GM12891 (cell line): ENCODE results near the gene SEPTIN5.

Experiments used
- DNase-seq: peaks from one replicate; pipeline ENCODE4 v3.0.0; 2011; ENCODE audit warnings: low spot score; ENCODE audit not compliant: insufficient read length
- FAIRE-seq: peaks from 2 replicates; lab custom pipeline; 2011; peaks lifted over from hg19 to GRCh38; lab: Jason Lieb, UNC
- PAX5 ChIP-seq: IDR thresholded peaks from 2 replicates; pipeline ENCODE4 v1.6.1; 2011; ENCODE audit warnings: low read length, moderate library complexity, mild to moderate bottlenecking; ENCODE audit not compliant: insufficient read depth, severe bottlenecking
- POLR2A ChIP-seq: IDR thresholded peaks from 2 replicates; pipeline ENCODE4 v1.6.1; 2011; ENCODE audit warnings: low read depth, low read length, control low read depth
- POLR2AphosphoS5 ChIP-seq: IDR thresholded peaks from 2 replicates; pipeline ENCODE4 v1.6.1; 2011; ENCODE audit warnings: low read depth, low read length, control low read depth
- POU2F2 ChIP-seq: IDR thresholded peaks from 2 replicates; pipeline ENCODE4 v1.6.1; 2011; ENCODE audit warnings: low read depth, mild to moderate bottlenecking, control low read depth, low read length, moderate library complexity
- SPI1 ChIP-seq: IDR thresholded peaks from 2 replicates; pipeline ENCODE4 v1.6.1; 2011; ENCODE audit warnings: low read depth, low read length, control low read depth
- TAF1 ChIP-seq: IDR thresholded peaks from 2 replicates; pipeline ENCODE4 v1.6.1; 2011; ENCODE audit warnings: low read depth, low read length, control low read depth

SEPTIN5 gene

DNA sequence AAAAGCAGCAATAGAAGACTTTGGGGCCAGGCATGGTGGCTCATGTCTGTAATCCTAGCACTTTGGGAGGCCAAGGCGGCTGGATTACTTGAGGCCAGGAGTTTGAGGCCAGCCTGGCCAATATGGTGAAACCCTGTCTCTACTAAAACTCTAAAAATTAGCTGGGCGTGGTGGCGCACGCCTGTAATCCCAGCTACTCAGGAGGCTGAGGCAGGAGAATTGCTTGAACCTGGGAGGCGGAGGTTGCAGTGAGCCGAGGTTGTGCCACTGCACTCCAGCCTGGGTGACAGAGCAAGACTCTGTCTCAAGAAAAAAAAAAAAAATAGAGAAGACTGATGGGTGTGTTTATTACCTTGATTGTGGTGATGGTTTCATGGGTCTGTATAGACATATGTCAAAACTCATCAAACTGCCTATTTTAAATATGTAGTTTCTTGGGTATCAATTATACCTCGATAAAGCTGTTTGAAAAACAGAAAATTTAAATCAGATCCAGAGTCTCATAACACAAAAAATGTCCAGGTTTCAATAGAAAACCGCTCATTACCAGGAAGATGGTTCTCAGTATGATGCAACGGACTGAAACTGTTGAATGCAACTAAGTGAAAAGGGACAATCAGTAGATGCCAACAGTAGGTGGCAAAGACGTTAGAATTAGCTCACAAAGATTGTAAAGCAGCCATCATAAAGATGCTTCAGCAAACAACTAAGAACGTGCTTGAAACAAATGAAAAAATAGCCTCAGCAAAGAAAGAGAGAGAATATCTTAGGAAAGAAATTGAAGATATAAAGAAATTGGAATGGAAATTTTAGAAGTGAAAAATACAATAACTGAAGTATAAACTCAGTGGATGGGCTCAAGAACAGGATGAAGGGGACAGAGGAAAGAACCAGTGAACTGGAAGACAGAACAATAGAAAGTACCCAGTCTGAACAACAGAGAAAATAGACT lies 33.1 kb upstream of the SEPTIN5 start:
- DNase-seq (no peak), FAIRE-seq (no peak)
- TF ChIP-seq PAX5 (no peak), SPI1 (no peak), POLR2A (no peak), POLR2AphosphoS5 (no peak), TAF1 (no peak), POU2F2 (no peak)

DNA sequence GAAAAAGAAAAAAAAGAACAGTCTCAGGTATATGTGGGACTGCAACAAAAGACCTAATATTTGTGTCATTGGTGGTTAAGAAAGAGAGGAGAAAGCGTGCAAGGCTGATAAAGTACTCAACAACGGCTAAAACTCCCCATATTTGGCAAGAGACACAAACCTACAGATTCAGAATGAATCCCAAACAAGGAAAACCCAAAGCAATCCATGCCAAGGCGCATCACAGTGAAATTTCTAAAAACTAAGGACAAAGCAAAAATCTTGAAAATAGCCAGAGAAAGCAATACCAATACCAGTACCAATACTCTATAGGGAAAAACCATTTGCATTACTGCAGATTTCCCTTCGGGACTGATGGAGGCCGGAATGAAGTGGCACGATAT lies 32.4 kb upstream of the SEPTIN5 start:
- TF ChIP-seq TAF1 (no peak), PAX5 (no peak), POU2F2 (no peak), SPI1 (no peak), POLR2AphosphoS5 (no peak), POLR2A (no peak)
- DNase-seq (no peak), FAIRE-seq (no peak)

DNA sequence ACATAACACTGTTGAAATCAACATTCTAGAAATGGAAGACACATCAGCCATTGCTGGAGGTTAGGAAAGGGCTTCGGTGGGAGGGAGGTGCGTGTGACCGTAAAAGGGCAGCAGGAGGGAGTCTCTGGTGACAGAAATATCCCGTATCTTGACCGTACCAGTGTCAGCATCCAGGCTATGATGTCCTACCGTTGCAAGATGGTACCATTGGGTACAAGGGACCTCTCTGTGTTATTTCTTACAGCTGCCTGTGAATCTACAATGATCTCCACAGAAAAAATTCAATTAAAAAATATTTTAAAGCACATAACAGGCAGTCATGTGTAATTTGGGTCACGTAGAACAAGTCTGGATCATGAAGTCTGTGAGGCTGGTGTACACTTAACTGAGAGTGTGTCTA lies 27.4 kb upstream of the SEPTIN5 start:
- TF ChIP-seq POU2F2 = no peak
- no peak for TF ChIP-seq TAF1
- no peak for TF ChIP-seq PAX5
- TF ChIP-seq POLR2A = no peak
- TF ChIP-seq SPI1 = no peak
- no peak for TF ChIP-seq POLR2AphosphoS5
- DNase-seq (no peak), FAIRE-seq (no peak)

DNA sequence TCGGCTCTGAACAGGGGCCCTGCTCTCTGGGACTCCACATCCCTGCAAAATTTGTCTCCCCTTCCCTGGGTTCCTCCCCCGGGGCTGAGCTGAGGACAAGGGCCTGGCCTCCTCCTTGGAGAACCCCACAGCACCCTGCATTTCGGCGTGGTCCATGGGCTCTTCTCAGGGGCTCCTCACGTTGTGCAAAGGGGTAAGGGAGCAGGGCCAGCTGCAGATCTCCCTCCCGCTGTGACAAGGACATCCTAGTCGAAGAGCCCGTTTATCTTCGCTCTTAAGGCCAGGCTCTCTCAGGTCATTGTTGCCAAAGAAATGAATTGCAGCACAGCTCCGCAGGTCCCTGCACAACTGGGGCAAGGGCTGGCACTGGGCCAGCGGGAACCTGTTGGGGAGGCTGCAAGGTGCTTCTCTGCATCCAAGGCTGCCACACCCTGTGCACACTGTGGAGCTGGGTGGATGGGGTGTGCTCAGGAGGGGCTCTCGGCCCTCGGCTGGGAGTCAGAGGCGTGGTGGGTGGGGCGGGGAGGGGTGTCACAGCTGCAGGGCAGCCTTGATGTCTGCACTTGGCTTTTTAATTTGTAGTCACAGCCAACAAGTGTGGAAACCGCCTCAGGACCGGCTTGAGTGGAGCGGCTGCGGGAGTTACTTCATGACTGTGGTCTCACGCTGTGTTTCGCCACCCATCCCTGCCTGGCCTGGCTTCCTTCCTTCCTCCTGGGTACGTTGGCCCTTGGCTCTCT lies 26.6 kb upstream of the SEPTIN5 start:
- no peak for DNase-seq
- FAIRE-seq = no peak
- no peak for TF ChIP-seq POU2F2
- no peak for TF ChIP-seq TAF1
- TF ChIP-seq PAX5 = no peak
- no peak for TF ChIP-seq SPI1
- TF ChIP-seq POLR2A = no peak
- TF ChIP-seq POLR2AphosphoS5 = no peak

DNA sequence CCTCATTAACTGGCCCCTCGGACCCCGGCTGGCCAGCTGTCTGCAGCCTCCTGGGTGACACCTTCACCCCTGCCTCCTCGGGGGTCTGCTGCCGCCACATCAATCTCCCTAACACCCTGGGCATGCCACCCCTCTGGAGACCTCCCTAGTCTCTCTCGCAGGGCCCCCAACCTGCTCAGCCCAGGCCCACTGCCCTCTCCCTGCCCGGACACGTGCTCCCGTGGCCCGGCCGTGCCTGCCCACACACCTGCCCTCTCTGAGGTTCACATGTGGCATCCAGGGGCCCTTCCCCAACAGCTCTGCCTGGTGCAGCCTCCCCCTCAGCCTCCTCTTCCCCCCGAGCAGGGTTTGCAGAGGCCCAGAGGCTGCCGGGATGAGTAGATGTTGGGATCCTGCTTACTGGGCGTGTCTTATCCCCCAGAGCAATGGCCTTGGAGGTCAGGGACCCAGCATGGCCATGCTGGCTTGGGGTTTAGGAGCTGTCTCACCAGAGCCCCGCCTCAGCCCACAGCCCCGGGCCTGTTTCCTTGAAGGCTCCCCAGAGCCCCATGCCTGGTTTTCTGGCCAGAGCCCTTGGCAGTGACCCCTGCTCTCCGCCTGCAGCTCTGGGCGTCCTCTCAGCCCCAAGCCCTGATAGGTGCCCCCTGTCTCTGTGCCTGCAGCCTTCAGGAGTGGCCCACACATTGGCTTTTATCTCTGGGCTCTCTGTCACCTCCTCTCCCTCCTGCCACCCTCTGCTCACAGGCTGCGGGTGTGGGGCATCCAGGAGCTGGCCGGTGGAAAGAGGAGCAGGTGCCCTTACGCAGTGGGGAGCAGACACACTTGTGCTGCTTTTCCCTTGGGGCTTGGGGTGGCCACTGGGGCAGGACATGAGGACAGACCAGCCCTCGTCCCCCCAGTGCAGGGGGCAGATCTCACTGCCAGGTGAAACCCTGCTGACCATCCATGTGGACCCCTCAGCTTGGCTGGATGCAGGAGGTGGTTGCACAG lies 25.7 kb upstream of the SEPTIN5 start:
- DNase-seq (no peak), FAIRE-seq (no peak)
- TF ChIP-seq POLR2AphosphoS5 (no peak), POU2F2 (no peak), SPI1 (no peak), POLR2A (no peak), TAF1 (no peak), PAX5 (no peak)

DNA sequence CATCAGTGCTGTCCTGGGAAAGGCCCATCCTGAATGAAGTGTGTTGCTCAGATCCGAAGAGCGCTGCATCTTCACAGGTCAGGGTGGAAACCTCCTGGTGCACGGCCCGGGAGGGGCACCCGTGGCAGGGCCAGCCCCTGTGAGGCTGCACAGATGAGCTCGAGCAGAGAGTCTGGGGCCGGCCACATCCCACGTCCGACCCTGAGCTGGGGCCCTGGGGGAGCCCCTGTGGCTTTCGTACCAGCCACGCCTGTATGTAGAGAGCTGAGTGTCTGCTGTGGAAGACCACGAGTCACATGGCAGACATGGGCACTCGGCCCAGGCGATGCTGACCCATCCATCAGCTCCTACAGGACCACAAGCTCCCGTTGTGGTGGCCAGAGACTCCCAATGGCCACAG lies 24.9 kb upstream of the SEPTIN5 start:
- DNase-seq (no peak), FAIRE-seq (no peak)
- no peak for TF ChIP-seq SPI1
- no peak for TF ChIP-seq PAX5
- TF ChIP-seq TAF1 = no peak
- TF ChIP-seq POLR2AphosphoS5 = no peak
- no peak for TF ChIP-seq POLR2A
- no peak for TF ChIP-seq POU2F2

DNA sequence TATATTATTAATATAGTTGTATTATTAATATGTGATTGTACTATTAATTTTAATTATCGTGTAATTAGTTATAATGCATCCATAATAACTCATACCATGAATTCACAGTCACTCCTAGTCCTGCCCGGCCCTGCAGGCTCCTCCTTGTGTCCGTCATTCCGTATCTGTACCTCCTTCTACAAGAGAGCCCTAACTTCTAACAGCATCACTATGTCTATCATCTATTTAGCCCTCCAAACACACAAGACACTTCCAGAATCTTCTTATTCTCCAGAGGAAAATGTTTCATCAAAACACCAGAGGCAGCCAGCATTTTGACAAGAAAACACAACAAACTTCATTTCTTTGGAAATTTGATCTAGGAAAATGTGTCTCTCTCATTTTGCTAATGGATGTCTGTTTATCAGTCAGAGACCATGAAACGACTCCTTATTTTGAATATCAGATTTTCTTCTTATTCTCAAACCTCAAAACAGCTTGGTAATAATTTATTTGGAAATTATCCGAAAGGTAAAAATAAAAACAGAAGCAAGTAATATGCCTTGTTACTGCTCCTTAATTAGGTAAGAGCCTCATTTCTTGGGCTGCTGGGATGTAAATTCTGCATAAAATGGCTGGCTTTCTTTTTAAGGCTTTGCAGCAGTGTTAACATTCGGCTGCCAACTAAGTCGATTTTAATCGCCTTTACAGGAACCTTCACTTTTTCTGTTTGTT lies 23.1 kb upstream of the SEPTIN5 start:
- TF ChIP-seq POLR2AphosphoS5 (no peak), SPI1 (no peak), PAX5 (no peak), TAF1 (no peak), POU2F2 (no peak), POLR2A (no peak)
- DNase-seq (no peak), FAIRE-seq (no peak)

DNA sequence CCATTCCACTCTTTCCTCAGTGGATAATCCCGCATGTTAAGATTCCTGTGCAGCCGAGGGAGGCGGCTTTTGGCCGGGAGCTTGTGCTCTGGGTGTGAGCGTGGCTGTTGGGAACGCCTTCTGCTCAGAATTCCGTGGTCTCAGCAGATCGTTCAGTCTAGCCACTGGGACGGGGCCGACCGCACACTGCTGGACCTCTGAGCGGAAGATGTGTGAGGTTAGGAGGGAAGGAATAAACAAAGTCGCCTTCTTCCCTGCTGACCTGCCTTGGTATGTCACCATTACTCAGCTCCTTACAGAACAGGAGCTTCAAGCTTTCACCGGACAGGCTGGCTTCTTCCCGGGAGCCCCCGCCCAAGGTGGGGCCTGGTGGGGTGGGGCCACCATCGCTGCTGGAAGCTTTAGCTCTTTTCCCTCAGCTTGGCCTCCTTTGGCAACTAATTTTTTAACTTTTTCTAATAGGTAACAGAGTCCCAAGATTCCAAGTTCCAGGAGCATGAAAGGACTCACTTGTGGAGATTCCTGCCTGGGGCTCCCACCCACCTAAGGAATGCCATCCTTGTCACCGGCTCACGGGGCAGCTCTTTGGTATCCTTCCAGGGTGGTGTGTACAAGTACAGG lies 22.5 kb upstream of the SEPTIN5 start:
- TF ChIP-seq TAF1 = no peak
- no peak for TF ChIP-seq SPI1
- TF ChIP-seq POLR2A = no peak
- TF ChIP-seq POLR2AphosphoS5 = no peak
- no peak for TF ChIP-seq PAX5
- TF ChIP-seq POU2F2 = no peak
- FAIRE-seq = no peak
- DNase-seq = no peak

DNA sequence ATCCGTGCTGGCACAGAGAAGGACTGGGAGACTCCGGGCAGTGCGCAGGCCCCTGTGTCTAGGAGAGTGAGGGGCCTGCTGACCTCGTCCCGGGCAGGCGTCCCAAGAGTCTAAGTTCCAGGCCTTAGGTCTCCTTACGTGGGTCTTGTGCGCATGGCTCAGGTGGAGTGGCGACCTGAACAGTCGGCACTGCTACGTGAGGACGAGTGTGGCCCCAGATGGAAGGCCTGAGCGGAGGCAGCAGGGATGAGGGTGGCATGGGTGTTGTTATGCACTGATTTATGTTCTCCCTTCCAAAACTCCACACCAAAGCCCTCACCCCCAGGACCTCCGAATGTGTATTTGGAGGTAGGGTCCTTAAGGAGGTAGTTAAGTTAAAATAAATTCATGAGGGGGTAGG lies 20.7 kb upstream of the SEPTIN5 start:
- FAIRE-seq (no peak), DNase-seq (no peak)
- no peak for TF ChIP-seq SPI1
- TF ChIP-seq PAX5 = no peak
- TF ChIP-seq POLR2AphosphoS5 = no peak
- no peak for TF ChIP-seq TAF1
- no peak for TF ChIP-seq POU2F2
- TF ChIP-seq POLR2A = no peak
